Lower lobe of right lung (tissue), 2 donors: ENCODE measurements around the gene ARMC3. TPM values are rescaled to one million over a fixed set of nuclear protein-coding genes. Genes with fewer than 3 reads are reported as not detected.

ENCODE experiments used
- ATAC-seq, 2 donors: fragments of 200-7000 bp; cut with Tn5 transposase; one replicate each; pipeline ENCODE4 v1.9.1; 2020 to 2022; ENCODE audit warnings: mild to moderate bottlenecking in 2 of 2, moderate library complexity in 2 of 2
- DNase-seq: peaks from one replicate; pipeline ENCODE4 v3.0.0-alpha.2; 2020
- H3K27ac ChIP-seq: fragments of 200-600 bp; one replicate; pipeline ENCODE4 v1.8.0; 2022
- H3K27me3 ChIP-seq: fragments of 200-600 bp; one replicate; pipeline ENCODE4 v1.8.0; 2022; ENCODE audit warnings: low read depth
- H3K36me3 ChIP-seq: fragments of 200-600 bp; one replicate; pipeline ENCODE4 v1.8.0; 2022; ENCODE audit warnings: mild to moderate bottlenecking
- H3K4me1 ChIP-seq: fragments of 200-600 bp; one replicate; pipeline ENCODE4 v1.8.0; 2022
- H3K4me3 ChIP-seq: fragments of 200-600 bp; one replicate; pipeline ENCODE4 v1.8.0; 2022; ENCODE audit warnings: mild to moderate bottlenecking
- H3K9me3 ChIP-seq: fragments of 200-600 bp; one replicate; pipeline ENCODE4 v1.8.0; 2022
- intact Hi-C: fragments of 100-400 bp; cut with DNase I; formaldehyde crosslinking; loops from one replicate; pipeline ENCODE4 v1.11.0; 2022
- total RNA-seq: library from RNA; stranded (reverse); fragmentation: NEBNext Ultra II Directional; extraction: Animal tissue kit (Norgen Biotek cat#: 25700); gene quantifications from one replicate; pipeline ENCODE4 v1.2.1, GENCODE V29; 2021
- TF ChIP-seq, protein P1 (sequence below): fragments of 200-600 bp; IDR thresholded peaks from one replicate; pipeline ENCODE4 v1.8.0; 2022; ENCODE audit warnings: antibody characterized with exemption, mild to moderate bottlenecking
- donor health status: DM: no; HTN: yes; CAD: no; lungs with severe emphysema.

Gene ARMC3
- total RNA-seq, 1 donor from 2014 or later = 9.6 TPM

DNA sequence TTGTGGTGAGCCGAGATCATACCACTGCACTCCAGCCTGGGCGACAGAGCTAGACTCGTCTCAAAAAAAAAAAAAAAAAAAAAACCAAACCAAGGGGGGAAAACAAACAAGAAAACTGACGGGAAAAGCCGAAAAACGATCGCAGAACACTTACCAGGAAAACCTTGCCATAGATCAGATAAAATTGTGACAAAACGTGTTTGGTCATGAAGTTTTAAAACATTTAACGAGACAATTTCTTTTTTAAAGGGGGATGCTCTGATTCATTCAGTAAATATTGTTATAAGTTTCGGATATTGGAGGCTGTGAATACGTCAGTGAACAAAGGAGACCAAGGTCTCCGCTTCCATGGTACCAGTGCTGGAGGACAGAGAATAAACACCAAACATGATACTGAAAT lies 77.3 kb downstream of the ARMC3 start:
- TF ChIP-seq, protein P1, sequence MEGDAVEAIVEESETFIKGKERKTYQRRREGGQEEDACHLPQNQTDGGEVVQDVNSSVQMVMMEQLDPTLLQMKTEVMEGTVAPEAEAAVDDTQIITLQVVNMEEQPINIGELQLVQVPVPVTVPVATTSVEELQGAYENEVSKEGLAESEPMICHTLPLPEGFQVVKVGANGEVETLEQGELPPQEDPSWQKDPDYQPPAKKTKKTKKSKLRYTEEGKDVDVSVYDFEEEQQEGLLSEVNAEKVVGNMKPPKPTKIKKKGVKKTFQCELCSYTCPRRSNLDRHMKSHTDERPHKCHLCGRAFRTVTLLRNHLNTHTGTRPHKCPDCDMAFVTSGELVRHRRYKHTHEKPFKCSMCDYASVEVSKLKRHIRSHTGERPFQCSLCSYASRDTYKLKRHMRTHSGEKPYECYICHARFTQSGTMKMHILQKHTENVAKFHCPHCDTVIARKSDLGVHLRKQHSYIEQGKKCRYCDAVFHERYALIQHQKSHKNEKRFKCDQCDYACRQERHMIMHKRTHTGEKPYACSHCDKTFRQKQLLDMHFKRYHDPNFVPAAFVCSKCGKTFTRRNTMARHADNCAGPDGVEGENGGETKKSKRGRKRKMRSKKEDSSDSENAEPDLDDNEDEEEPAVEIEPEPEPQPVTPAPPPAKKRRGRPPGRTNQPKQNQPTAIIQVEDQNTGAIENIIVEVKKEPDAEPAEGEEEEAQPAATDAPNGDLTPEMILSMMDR = no peak
- H3K27me3 ChIP-seq = peaks cover 12% of the 10 kb centered on the region
- no peak overlapping the region for H3K27ac ChIP-seq
- no peak overlapping the region for H3K4me3 ChIP-seq
- H3K9me3 ChIP-seq = no peaks in the 10 kb centered on the region
- DNase-seq (no peak), ATAC-seq (no peak)
- H3K4me1 ChIP-seq = no peaks in the 10 kb centered on the region
- H3K36me3 ChIP-seq = no peaks in the 10 kb centered on the region
- intact Hi-C loops = no loop called here

DNA sequence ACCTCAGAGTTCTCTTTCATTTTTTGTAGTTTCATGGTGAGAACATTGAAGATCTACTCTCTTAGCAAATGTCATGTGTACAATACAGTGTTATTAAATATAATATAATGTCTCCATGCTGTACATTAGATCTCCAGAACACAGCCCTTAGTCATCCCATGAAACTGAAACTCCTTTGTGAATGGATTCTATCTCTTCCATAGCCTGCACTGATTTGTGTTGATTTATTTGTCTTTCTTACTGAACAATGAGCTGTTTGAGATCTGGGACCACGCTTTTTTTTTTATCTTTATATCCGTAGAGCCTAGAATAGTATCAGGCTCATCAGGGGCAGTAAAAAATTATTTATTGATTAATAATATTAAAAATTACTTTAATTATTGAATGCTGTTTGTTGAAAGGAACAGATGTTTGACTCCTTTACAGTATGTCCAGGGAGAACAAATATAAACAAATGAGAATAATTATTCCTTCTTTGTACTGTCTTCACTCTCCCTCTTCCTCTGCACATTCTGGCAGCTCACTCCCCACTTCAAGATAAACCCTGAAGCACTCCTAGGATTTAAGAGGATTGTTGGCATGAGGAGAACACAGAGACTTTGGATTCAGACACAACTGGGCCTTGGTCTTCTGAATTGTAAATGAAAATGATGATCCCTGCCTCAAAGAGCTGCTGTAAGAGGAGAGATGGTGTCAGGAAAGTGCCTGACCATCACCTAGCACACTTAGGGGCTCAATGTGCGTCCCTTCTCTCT lies 85.9 kb downstream of the ARMC3 start:
- TF ChIP-seq, protein P1 = no peak
- H3K27me3 ChIP-seq = no peaks in the 10 kb centered on the region
- no peak for ATAC-seq
- H3K4me3 ChIP-seq = no peak overlapping the region
- intact Hi-C loops = no loop called here
- no peaks in the 10 kb centered on the region for H3K4me1 ChIP-seq
- DNase-seq = no peak
- no peaks in the 10 kb centered on the region for H3K36me3 ChIP-seq
- H3K27ac ChIP-seq = no peak overlapping the region
- no peaks in the 10 kb centered on the region for H3K9me3 ChIP-seq

DNA sequence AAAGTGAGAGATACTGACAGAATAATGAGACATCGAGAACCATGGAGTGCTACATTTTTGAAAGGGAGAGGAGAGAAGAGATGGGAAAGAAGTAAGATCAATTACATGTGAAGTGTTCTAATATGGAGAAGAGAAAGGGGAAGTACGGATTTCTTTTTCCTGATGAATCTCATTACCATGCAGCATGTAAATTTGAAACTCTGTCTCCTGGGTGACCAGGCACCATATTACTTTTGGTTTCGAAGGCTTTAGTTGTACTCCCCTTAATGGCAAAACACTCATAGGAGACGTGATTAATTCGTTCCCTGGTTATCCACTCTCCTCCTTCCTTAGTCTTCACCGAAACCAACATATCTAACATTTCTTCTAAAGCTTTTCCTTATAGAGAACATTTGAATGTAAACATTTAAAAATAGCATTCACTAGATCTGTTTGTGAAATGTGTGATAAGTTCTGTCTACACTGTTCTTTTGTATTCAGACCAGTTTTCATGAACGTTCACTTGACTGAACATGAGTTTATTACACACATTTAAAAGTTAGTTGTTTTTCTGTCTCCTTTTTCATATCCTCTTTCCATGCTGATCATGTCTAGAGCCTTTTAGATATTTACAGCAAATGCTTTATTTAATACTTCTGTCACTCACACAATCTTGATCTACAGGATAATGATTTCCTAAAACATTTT lies 87.3 kb downstream of the ARMC3 start:
- H3K27me3 ChIP-seq = no peaks in the 10 kb centered on the region
- no peaks in the 10 kb centered on the region for H3K9me3 ChIP-seq
- no peaks in the 10 kb centered on the region for H3K4me1 ChIP-seq
- DNase-seq (no peak), ATAC-seq (no peak)
- no peaks in the 10 kb centered on the region for H3K36me3 ChIP-seq
- TF ChIP-seq, protein P1 = no peak
- intact Hi-C loops = no loop called here
- H3K27ac ChIP-seq = no peak overlapping the region
- no peak overlapping the region for H3K4me3 ChIP-seq

DNA sequence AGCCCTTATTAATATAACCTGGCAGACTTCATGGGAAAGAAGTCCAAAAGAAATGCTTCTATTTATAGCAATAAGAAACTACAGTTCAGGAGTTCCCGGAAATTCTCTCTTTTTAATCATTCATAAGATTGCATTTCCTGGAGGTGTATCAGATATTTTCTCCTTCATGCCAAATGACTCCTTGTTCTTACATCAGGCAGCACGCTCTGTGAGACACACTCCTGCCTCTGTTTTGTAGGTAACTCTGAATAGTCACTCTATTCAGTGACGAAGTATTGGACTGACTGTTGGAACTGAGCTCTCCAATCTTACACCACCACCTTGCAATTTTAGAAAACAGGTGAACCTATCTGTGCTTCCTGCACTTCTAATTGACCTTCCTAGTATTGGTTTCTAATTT lies 88.8 kb downstream of the ARMC3 start:
- Histone ChIP-seq H3K27ac (no peak overlapping the region), H3K27me3 (no peaks in the 10 kb centered on the region), H3K9me3 (peaks cover 3% of the 10 kb centered on the region), H3K4me3 (no peak overlapping the region), H3K36me3 (no peaks in the 10 kb centered on the region), H3K4me1 (no peaks in the 10 kb centered on the region)
- TF ChIP-seq, protein P1 = no peak
- intact Hi-C loops = no loop called here
- DNase-seq (no peak), ATAC-seq (no peak)

DNA sequence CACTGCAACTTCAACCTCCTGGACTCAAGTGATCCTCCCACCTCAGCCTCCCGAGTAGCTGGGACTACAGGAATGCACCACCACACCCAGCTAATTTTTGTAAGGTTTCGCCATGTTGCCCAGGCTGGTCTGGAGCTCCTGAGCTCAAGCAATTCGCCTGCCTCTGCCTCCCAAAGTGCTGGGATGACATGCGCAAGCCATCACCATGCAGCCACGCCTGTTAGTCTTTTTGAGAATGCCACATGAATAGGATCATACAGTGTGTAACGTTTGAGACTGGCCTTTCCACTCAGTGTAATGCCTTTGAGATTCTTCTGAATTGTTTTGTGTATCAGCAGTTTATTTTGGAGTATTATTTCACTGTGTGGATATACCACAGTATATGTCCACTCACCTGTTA lies 91.8 kb downstream of the ARMC3 start:
- DNase-seq = no peak
- no peak overlapping the region for H3K27ac ChIP-seq
- no peaks in the 10 kb centered on the region for H3K4me1 ChIP-seq
- intact Hi-C loops = no loop called here
- no peak overlapping the region for H3K4me3 ChIP-seq
- TF ChIP-seq, protein P1 = no peak
- no peaks in the 10 kb centered on the region for H3K27me3 ChIP-seq
- H3K9me3 ChIP-seq = peaks cover 4% of the 10 kb centered on the region
- no peaks in the 10 kb centered on the region for H3K36me3 ChIP-seq
- ATAC-seq = no peak
